ENCODE data around the gene DGKZ. TPM values are rescaled to one million over a fixed set of nuclear protein-coding genes. Genes with fewer than 3 reads are reported as not detected.

The DGKZ gene
- total and polyA plus RNA-seq, 2 donors (not counting 3 experiments of a cell fraction or from before 2014, with no cell fraction given), result 88.8 to 127 TPM

DNA sequence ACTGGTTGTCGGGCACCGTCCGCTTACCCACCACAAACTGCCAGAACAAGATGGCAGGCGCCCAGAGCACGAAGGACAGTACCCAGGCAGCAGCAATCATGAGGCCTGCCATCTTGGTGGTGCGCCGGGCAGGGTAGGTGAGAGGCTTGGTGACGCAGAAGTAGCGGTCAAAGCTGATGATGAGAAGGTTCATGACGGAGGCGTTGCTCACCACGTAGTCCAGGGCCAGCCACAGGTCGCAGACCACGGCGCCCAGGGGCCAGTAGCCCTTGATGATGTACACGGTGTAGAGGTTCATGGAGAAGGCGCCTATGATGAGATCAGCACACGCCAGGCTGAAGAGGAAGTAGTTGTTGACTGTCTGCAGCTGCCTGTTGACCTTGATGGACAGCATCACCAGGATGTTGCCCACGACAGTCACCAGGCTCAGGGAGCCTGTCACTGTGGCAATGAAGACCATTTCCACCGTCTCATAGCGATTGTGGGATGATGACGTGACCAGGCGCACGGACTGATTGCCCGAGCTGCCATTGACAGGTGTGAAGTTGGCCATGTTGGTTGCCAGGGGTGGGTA, 38.8 kb downstream of the DGKZ start:
- Histone ChIP-seq H3K79me2 (ENCODE audit: control insufficient read depth, insufficient read depth, low read length) (no peaks in the 10 kb centered on the region), H4K20me1 (replicated peaks; ENCODE audit: control insufficient read depth, extremely low read depth, insufficient read depth, low read length) (no peaks in the 10 kb centered on the region), H3K27ac (ENCODE audit: insufficient read depth, low read depth, low read length) (no peak overlapping the region), H2AFZ (ENCODE audit: low read depth, low read length) (no peak overlapping the region), H3K4me1 (ENCODE audit: control insufficient read depth, extremely low read depth, insufficient read depth, low read length) (peaks cover 12% of the 10 kb centered on the region), H3K4me2 (ENCODE audit: insufficient read depth, low read length) (no peak overlapping the region), H3K4me3 (replicated peaks in 1 of 3; ENCODE audit: insufficient read depth in 1 of 3, low read depth in 1 of 3, low read length in 3 of 3) (no peak overlapping the region), H3K27me3 (ENCODE audit: control insufficient read depth in 2 of 2, insufficient read depth in 2 of 2, low read length in 2 of 2) (peaks cover 23 to 30% of the 10 kb centered on the region in 2 experiments), H3K9ac (replicated peaks; ENCODE audit: extremely low read depth, insufficient read depth, low read length) (no peak overlapping the region), H3K36me3 (ENCODE audit: control insufficient read depth in 2 of 2, extremely low read depth in 1 of 2, insufficient read depth in 2 of 2, low read length in 2 of 2) (no peaks in the 10 kb centered on the region), H3K9me1 (replicated peaks; ENCODE audit: control insufficient read depth, extremely low read depth, insufficient read depth, low read length) (no peaks in the 10 kb centered on the region), H3K9me3 (replicated peaks; ENCODE audit: control insufficient read depth, insufficient read depth, low read length) (no peaks in the 10 kb centered on the region)
- intact Hi-C loops (cut with micrococcal nuclease) (no loop called here), dilution Hi-C loops (cut with MboI; ENCODE audit: extremely low pct_ligation_motif_present, low sequenced_read_pairs) (no loop called here)
- no peak for DNase-seq (ENCODE audit: low read depth, low spot score)
- BruUV-seq (replicated peaks), result no TSS peak
- no peak for FAIRE-seq
- TF ChIP-seq GATA2 (IDR thresholded peaks at IDR 0.05; ENCODE audit: insufficient read depth, insufficient read length, low read depth, low read length) (no peak), JUN (IDR thresholded peaks at IDR 0.05; ENCODE audit: borderline replicate concordance, insufficient read depth, insufficient read length, low read depth) (no peak), POLR2AphosphoS5 (IDR thresholded peaks at IDR 0.05; ENCODE audit: insufficient read depth, low read depth, low read length) (no peak), FOS (IDR thresholded peaks at IDR 0.05; ENCODE audit: borderline replicate concordance, insufficient read depth, low read length) (no peak), MYC (IDR thresholded peaks at IDR 0.05; ENCODE audit: low read depth, low read length) (no peak), EZH2 (IDR thresholded peaks at IDR 0.05; ENCODE audit: borderline replicate concordance, low read depth, low read length, severe bottlenecking) (no peak), POLR2A (IDR thresholded peaks at IDR 0.05; ENCODE audit: low read depth, low read length) (no peak)
- TF ChIP-seq, protein P1, sequence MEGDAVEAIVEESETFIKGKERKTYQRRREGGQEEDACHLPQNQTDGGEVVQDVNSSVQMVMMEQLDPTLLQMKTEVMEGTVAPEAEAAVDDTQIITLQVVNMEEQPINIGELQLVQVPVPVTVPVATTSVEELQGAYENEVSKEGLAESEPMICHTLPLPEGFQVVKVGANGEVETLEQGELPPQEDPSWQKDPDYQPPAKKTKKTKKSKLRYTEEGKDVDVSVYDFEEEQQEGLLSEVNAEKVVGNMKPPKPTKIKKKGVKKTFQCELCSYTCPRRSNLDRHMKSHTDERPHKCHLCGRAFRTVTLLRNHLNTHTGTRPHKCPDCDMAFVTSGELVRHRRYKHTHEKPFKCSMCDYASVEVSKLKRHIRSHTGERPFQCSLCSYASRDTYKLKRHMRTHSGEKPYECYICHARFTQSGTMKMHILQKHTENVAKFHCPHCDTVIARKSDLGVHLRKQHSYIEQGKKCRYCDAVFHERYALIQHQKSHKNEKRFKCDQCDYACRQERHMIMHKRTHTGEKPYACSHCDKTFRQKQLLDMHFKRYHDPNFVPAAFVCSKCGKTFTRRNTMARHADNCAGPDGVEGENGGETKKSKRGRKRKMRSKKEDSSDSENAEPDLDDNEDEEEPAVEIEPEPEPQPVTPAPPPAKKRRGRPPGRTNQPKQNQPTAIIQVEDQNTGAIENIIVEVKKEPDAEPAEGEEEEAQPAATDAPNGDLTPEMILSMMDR (IDR thresholded peaks at IDR 0.05; ENCODE audit: extremely low read depth in 1 of 2, insufficient read depth in 1 of 2, low read depth in 1 of 2, low read length in 2 of 2), result no peak
- TF ChIP-seq, protein P2, sequence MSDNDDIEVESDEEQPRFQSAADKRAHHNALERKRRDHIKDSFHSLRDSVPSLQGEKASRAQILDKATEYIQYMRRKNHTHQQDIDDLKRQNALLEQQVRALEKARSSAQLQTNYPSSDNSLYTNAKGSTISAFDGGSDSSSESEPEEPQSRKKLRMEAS (IDR thresholded peaks at IDR 0.05; ENCODE audit: insufficient read depth, insufficient read length), result no peak
- ChIA-PET POLR2A (no interaction called here), CTCF (interaction anchor here (1.7 to 7.2 kb wide), 3 partner anchors 33 to 153 kb away, joined by 4 to 99 read pairs (median 68); no protein-coding TSS in a partner anchor)
